ENCODE measurements around the gene TTC28.

The TTC28 gene

GRCh38 chr22:28348613-28349609, 330.7 kb downstream of the TTC28 start:
- DNase-seq = no peak
- intact Hi-C loops (cut with DNase I) = no loop called here

GRCh38 chr22:28346308-28346707, 333.3 kb downstream of the TTC28 start:
- intact Hi-C loops (cut with DNase I) = no loop called here
- no peak for DNase-seq

- no peak for DNase-seq
- intact Hi-C loops (cut with DNase I) = no loop called here
Observed at GRCh38 chr22:28344918-28345703, 334.5 kb downstream of the TTC28 start.

GRCh38 chr22:28341001-28341400, 338.6 kb downstream of the TTC28 start:
- intact Hi-C loops (cut with DNase I) = no loop called here

GRCh38 chr22:28333088-28333487, 346.6 kb downstream of the TTC28 start:
- DNase-seq = no peak

More at GRCh38 chr22:28341001-28341400, 338.6 kb downstream of the TTC28 start:
- DNase-seq = no peak

GRCh38 chr22:28332410-28332809, 347.2 kb downstream of the TTC28 start:
- DNase-seq = no peak
- intact Hi-C loops (cut with DNase I) = no loop called here

More at GRCh38 chr22:28333088-28333487, 346.6 kb downstream of the TTC28 start:
- intact Hi-C loops (cut with DNase I) = no loop called here

- DNase-seq = no peak
- intact Hi-C loops (cut with DNase I) = no loop called here
Observed at GRCh38 chr22:28331695-28332094, 347.9 kb downstream of the TTC28 start.

GRCh38 chr22:28329186-28330073, 350.2 kb downstream of the TTC28 start:
- intact Hi-C loops (cut with DNase I) = no loop called here
- DNase-seq = no peak

GRCh38 chr22:28328756-28329155, 350.9 kb downstream of the TTC28 start:
- no peak for DNase-seq
- intact Hi-C loops (cut with DNase I) = no loop called here

- intact Hi-C loops (cut with DNase I) = no loop called here
- DNase-seq = no peak
Observed at GRCh38 chr22:28316014-28316413, 363.6 kb downstream of the TTC28 start.

GRCh38 chr22:28314959-28315358, 364.7 kb downstream of the TTC28 start:
- intact Hi-C loops (cut with DNase I) = no loop called here
- no peak for DNase-seq

GRCh38 chr22:28310299-28310698, 369.3 kb downstream of the TTC28 start:
- intact Hi-C loops (cut with DNase I) = no loop called here
- no peak for DNase-seq

GRCh38 chr22:28299753-28300152, 379.9 kb downstream of the TTC28 start:
- DNase-seq = peak in 10 of 42 donors; percentile 1 to 40 (median 19)
- intact Hi-C loops (cut with DNase I) = no loop called here

GRCh38 chr22:28299309-28299708, 380.3 kb downstream of the TTC28 start:
- peak in 2 of 42 donors; percentile 9 to 11 for DNase-seq
- intact Hi-C loops (cut with DNase I) = no loop called here

- intact Hi-C loops (cut with DNase I) = no loop called here
- peak in 40 of 42 donors; percentile 13 to 77 (median 55) for DNase-seq
Observed at GRCh38 chr22:28297504-28297903, 382.1 kb downstream of the TTC28 start.

- intact Hi-C loops (cut with DNase I) = no loop called here
- DNase-seq = no peak
Observed at GRCh38 chr22:28296452-28296851, 383.2 kb downstream of the TTC28 start.

GRCh38 chr22:28283068-28283654, 396.5 kb downstream of the TTC28 start:
- DNase-seq = no peak
- intact Hi-C loops (cut with DNase I) = no loop called here

- no peak for DNase-seq
- intact Hi-C loops (cut with DNase I) = no loop called here
Observed at GRCh38 chr22:28282405-28283067, 397.1 kb downstream of the TTC28 start.
